K562 (cell line): ENCODE data around the gene CHTF8. TPM values are rescaled to one million over a fixed set of nuclear protein-coding genes. Genes with fewer than 3 reads are reported as not detected.

Experiments
- ATAC-seq: fragments of 200-7000 bp; cut with Tn5 transposase; 3 replicates; pipeline ENCODE4 v1.9.1; 2020; ENCODE audit warnings: moderate library complexity
- BruUV-seq: library from RNA; stranded (reverse); fragments of 400-500 nt; replicated peaks from 2 replicates; lab custom pipeline; 2021; lab: Mats Ljungman, UMichigan
- CTCF ChIA-PET: fragments of 300-600 bp; formaldehyde crosslinking; extraction: SDS; loops from one replicate; lab custom pipeline; 2021; ENCODE audit warnings: low intra/inter-chr PET ratio; lab: Yijun Ruan, JAX
- POLR2A ChIA-PET: fragments of 300-600, 350-650 bp; sonication (Branson Sonifier 250); formaldehyde crosslinking; extraction: SDS; loops from one replicate; lab custom pipeline; 2021; ENCODE audit warnings: antibody characterized with exemption, inconsistent platforms; lab: Yijun Ruan, JAX
- DNase-seq, 4 experiments: peaks; one replicate each; pipeline versions ENCODE4 v3.0.0 to v3.0.0-alpha.2; 2011 to 2018; ENCODE audit warnings: low spot score in 3 of 4, mixed read lengths in 3 of 4; ENCODE audit errors: extremely low read depth in 1 of 4
- FAIRE-seq: peaks from 2 replicates; lab custom pipeline; 2011; peaks lifted over from hg19 to GRCh38; lab: Jason Lieb, UNC
- H2AFZ ChIP-seq: 2 replicates; pipeline ENCODE4 v1.6.0; 2011; ENCODE audit warnings: low read depth, low read length, control low read depth, inconsistent platforms
- H3K27ac ChIP-seq: fragments of 200-600 bp; 3 replicates; pipeline ENCODE4 v1.8.0; 2011; ENCODE audit warnings: low read depth, mild to moderate bottlenecking, control low read depth, inconsistent platforms, low read length, moderate library complexity, mixed read lengths; ENCODE audit errors: extremely low read depth
- H3K27me3 ChIP-seq, 2 experiments: fragments of 300-600 bp in 1 of 2; 2 replicates in 1 of 2; 3 replicates in 1 of 2; pipeline versions ENCODE4 v1.6.0 to v1.8.0; 2011; ENCODE audit warnings: inconsistent platforms in 2 of 2, low read length in 2 of 2, mild to moderate bottlenecking in 1 of 2, mixed read lengths in 1 of 2, moderate library complexity in 1 of 2; ENCODE audit not compliant: control insufficient read depth in 2 of 2, insufficient read depth in 2 of 2
- H3K36me3 ChIP-seq: fragments of 300-600 bp; 3 replicates; pipeline ENCODE4 v1.8.0; 2011; ENCODE audit warnings: mild to moderate bottlenecking, low read length, inconsistent platforms; ENCODE audit not compliant: control insufficient read depth, insufficient read depth
- H3K4me1 ChIP-seq, 2 experiments: fragments of 200-600 bp in 1 of 2; replicated peaks in 1 of 2; 2 replicates in 1 of 2; 3 replicates in 1 of 2; pipeline versions ENCODE4 v1.5.1 to v1.8.0; 2011; ENCODE audit warnings: inconsistent platforms in 2 of 2, low read length in 2 of 2, mild to moderate bottlenecking in 1 of 2, mixed read lengths in 1 of 2, moderate library complexity in 1 of 2; ENCODE audit not compliant: control insufficient read depth in 2 of 2, insufficient read depth in 2 of 2
- H3K4me2 ChIP-seq: 2 replicates; pipeline ENCODE4 v1.6.1; 2011; ENCODE audit warnings: low read length, control low read depth, inconsistent platforms, mixed read lengths; ENCODE audit not compliant: insufficient read depth
- H3K4me3 ChIP-seq: fragments of 200-600 bp; sonication (generic), shearing (Covaris generic); 2 replicates; pipeline ENCODE4 v1.5.1; 2016; ENCODE audit warnings: control low read depth, inconsistent platforms
- H3K79me2 ChIP-seq: fragments of 200-600 bp; 3 replicates; pipeline ENCODE4 v1.8.0; 2011; ENCODE audit warnings: low read length, inconsistent platforms; ENCODE audit not compliant: control insufficient read depth, insufficient read depth
- H3K9ac ChIP-seq, 2 experiments: 2 replicates each; pipeline versions ENCODE4 v1.6.0 to v1.6.1; 2011; ENCODE audit warnings: low read depth in 2 of 2, low read length in 2 of 2, control low read depth in 1 of 2, inconsistent platforms in 1 of 2, mild to moderate bottlenecking in 1 of 2, mixed read lengths in 1 of 2; ENCODE audit not compliant: insufficient read depth in 1 of 2
- H3K9me1 ChIP-seq: one replicate; pipeline ENCODE4 v1.6.0; 2011; ENCODE audit warnings: inconsistent platforms, mild to moderate bottlenecking, low read length, moderate library complexity; ENCODE audit not compliant: control insufficient read depth, insufficient read depth
- H3K9me3 ChIP-seq: replicated peaks from 2 replicates; pipeline ENCODE4 v1.5.1; 2011; ENCODE audit warnings: low read depth, low read length, inconsistent platforms; ENCODE audit not compliant: control insufficient read depth, insufficient read depth
- H4K20me1 ChIP-seq: replicated peaks from 2 replicates; pipeline ENCODE4 v1.6.1; 2011; ENCODE audit warnings: low read length, inconsistent platforms, mixed read lengths; ENCODE audit not compliant: control insufficient read depth, insufficient read depth
- ARHGAP35 ChIP-seq: fragments of 450-650 bp; IDR thresholded peaks from 2 replicates; pipeline ENCODE4 v1.6.1; 2018; ENCODE audit not compliant: partially characterized antibody
- EP400 ChIP-seq: fragments of 450-650 bp; IDR thresholded peaks from 2 replicates; pipeline ENCODE4 v1.6.1; 2017; ENCODE audit warnings: antibody characterized with exemption, mild to moderate bottlenecking, moderate library complexity
- LCOR ChIP-seq: sonication (generic); formaldehyde crosslinking; IDR thresholded peaks from 2 replicates; pipeline ENCODE4 v1.8.0; 2022; ENCODE audit warnings: mild to moderate bottlenecking, missing genetic modification reagents
- MTA1 ChIP-seq: fragments of 450-650 bp; IDR thresholded peaks from 2 replicates; pipeline ENCODE4 v1.6.1; 2017; ENCODE audit warnings: borderline replicate concordance
- OTX1 ChIP-seq: fragments of 450-650 bp; formaldehyde crosslinking; IDR thresholded peaks from 2 replicates; pipeline ENCODE4 v1.4.0; 2022; ENCODE audit warnings: mild to moderate bottlenecking
- ZFP1 ChIP-seq: fragments of 450-650 bp; formaldehyde crosslinking; IDR thresholded peaks from 2 replicates; pipeline ENCODE4 v1.4.0; 2020; ENCODE audit warnings: mild to moderate bottlenecking, mixed read lengths
- ZNF253 ChIP-seq: fragments of 250-450 bp; sonication (Bioruptor Pico); conservative IDR thresholded peaks from 2 replicates; pipeline ENCODE4 v1.6.1; 2021; ENCODE audit warnings: mild to moderate bottlenecking
- ZNF263 ChIP-seq: sonication (generic); formaldehyde crosslinking; IDR thresholded peaks from 2 replicates; pipeline ENCODE4 v1.8.0; 2022; ENCODE audit warnings: mild to moderate bottlenecking, missing genetic modification reagents, borderline replicate concordance
- ZNF282 ChIP-seq: sonication (generic); formaldehyde crosslinking; IDR thresholded peaks from 2 replicates; pipeline ENCODE4 v1.8.1; 2023; ENCODE audit warnings: missing genetic modification reagents
- ZNF75A ChIP-seq: fragments of 450-650 bp; formaldehyde crosslinking; IDR thresholded peaks from 2 replicates; pipeline ENCODE4 v1.4.0; 2020; ENCODE audit warnings: mild to moderate bottlenecking
- WGBS: fragments of 100-300 bp; shearing (Covaris generic); methylation state at CpG from one replicate; pipeline ENCODE4 v1.1.6; 2016; ENCODE audit warnings: low coverage, mixed read lengths; ENCODE audit not compliant: insufficient coverage; ENCODE audit errors: missing lambda C conversion rate; 5-methylcytosine and 5-hydroxymethylcytosine counted together
- in situ Hi-C: fragments of 300-500 bp; cut with MboI; formaldehyde crosslinking; loops from 4 replicates; pipeline ENCODE4 v1.15.0; 2018; ENCODE audit warnings: inconsistent platforms, mixed read lengths
- intact Hi-C: fragments of 100-400 bp; cut with micrococcal nuclease; formaldehyde crosslinking; loops from 2 replicates; pipeline ENCODE4 v1.14.2; 2022
- polyA plus RNA-seq, 8 experiments: library from polyadenylated mRNA; depleted of rRNA in 4 of 8; stranded (reverse) in 5 of 8; unstranded in 3 of 8; fragments of >200 nt; fragmentation: Nextera tagmentation in 2 of 8; fragmentation: Illumina TruSeq in 1 of 8; extraction: Ambion mirVana in 2 of 8; extraction: Trizol in 1 of 8; gene quantifications; 2 replicates each; pipeline versions ENCODE4 v1.2.1 to v1.2.3, GENCODE V29; 2011 to 2014; ENCODE audit warnings: inconsistent platforms in 1 of 8, missing spikeins in 1 of 8
- total RNA-seq, 7 experiments: library from RNA; depleted of rRNA in 6 of 7; stranded (reverse); fragments of >200 nt in 6 of 7; fragmentation: Illumina TruSeq in 2 of 7; extraction: Trizol in 2 of 7; gene quantifications; 2 replicates each; pipeline versions ENCODE4 v1.2.1 to v1.2.3, GENCODE V29; 2011 to 2021; ENCODE audit warnings: low replicate concordance in 1 of 7
- TF ChIP-seq, protein P1 (sequence below): fragments of 250-450 bp; sonication (Bioruptor Pico); IDR thresholded peaks from 2 replicates; pipeline ENCODE4 v1.5.0; 2021; ENCODE audit warnings: mild to moderate bottlenecking, borderline replicate concordance
- TF ChIP-seq, protein P2 (sequence below): fragments of 450-650 bp; IDR thresholded peaks from 2 replicates; pipeline ENCODE4 v1.6.1; 2014; ENCODE audit warnings: low read depth, mild to moderate bottlenecking, moderate library complexity, borderline replicate concordance

The CHTF8 gene
- total and polyA plus RNA-seq, 9 of the 15 experiments (the other 6 are each of a cell fraction or from before 2014, with no cell fraction given) = 20.2 to 199 (median 108) TPM

DNA sequence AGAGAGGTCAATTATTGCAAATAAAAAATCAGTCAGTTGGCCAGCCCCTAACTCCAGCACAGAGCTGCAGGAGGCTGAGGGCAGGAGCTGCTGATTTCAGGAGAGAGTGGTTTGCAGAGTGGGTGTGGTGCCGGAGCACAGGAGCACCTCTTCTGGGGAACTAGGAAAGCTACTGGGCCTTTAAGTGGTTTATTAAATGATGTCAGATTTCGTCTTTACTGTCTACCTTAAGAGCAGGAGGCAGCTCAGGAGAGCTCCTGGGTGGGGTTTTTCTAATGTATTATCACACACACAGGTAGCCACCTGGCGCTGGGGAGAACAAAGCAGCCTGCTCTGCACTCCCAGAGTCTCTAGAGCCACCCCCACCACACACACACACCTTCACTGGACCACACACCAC, 38.4 kb downstream of the CHTF8 start:
- intact Hi-C loops (no loop called here), in situ Hi-C loops (no loop called here)
- no peaks in the 10 kb centered on the region for H3K36me3 ChIP-seq
- no peak for FAIRE-seq
- H3K27me3 ChIP-seq = peaks cover 24 to 42% of the 10 kb centered on the region in 2 experiments
- no peaks in the 10 kb centered on the region for H3K9me3 ChIP-seq
- no peak overlapping the region for H3K4me3 ChIP-seq
- CTCF ChIA-PET = no interaction called here
- DNase-seq = no peak
- H3K4me2 ChIP-seq = no peak overlapping the region
- BruUV-seq = no TSS peak
- H3K79me2 ChIP-seq = no peaks in the 10 kb centered on the region
- H3K4me1 ChIP-seq = peaks cover 7 to 8% of the 10 kb centered on the region in 2 experiments
- peak; percentile 21; the same call in 2 of the 3 replicates for ATAC-seq
- no peak overlapping the region for H2AFZ ChIP-seq
- H3K27ac ChIP-seq = no peak overlapping the region
- no peak overlapping the region for H3K9ac ChIP-seq
- 6% methylated on average over 3 of the region's 3 CpGs for WGBS
- POLR2A ChIA-PET = interaction anchor here (0.6 kb wide), 1 partner anchor 12 kb away, joined by 3 read pairs; no protein-coding TSS in a partner anchor
- 0 out of 2 replicates have a peak, but pooled peaks cover 8% of the 10 kb centered on the region for H4K20me1 ChIP-seq
- no peak for TF ChIP-seq ARHGAP35
- no peak for TF ChIP-seq ZFP1
- TF ChIP-seq, protein P1, sequence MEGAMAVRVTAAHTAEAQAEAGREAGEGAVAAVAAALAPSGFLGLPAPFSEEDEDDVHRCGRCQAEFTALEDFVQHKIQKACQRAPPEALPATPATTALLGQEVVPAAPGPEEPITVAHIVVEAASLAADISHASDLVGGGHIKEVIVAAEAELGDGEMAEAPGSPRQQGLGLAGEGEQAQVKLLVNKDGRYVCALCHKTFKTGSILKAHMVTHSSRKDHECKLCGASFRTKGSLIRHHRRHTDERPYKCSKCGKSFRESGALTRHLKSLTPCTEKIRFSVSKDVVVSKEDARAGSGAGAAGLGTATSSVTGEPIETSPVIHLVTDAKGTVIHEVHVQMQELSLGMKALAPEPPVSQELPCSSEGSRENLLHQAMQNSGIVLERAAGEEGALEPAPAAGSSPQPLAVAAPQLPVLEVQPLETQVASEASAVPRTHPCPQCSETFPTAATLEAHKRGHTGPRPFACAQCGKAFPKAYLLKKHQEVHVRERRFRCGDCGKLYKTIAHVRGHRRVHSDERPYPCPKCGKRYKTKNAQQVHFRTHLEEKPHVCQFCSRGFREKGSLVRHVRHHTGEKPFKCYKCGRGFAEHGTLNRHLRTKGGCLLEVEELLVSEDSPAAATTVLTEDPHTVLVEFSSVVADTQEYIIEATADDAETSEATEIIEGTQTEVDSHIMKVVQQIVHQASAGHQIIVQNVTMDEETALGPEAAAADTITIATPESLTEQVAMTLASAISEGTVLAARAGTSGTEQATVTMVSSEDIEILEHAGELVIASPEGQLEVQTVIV (CRISPR knock-in tag) = no peak
- TF ChIP-seq ZNF263 (CRISPR knock-in tag) = no peak
- TF ChIP-seq EP400 = no peak
- TF ChIP-seq OTX1 (CRISPR knock-in tag) = no peak
- TF ChIP-seq ZNF253 = no peak
- TF ChIP-seq ZNF75A = no peak
- TF ChIP-seq MTA1 = no peak
- no peak for TF ChIP-seq LCOR (CRISPR knock-in tag)
- TF ChIP-seq, protein P2, sequence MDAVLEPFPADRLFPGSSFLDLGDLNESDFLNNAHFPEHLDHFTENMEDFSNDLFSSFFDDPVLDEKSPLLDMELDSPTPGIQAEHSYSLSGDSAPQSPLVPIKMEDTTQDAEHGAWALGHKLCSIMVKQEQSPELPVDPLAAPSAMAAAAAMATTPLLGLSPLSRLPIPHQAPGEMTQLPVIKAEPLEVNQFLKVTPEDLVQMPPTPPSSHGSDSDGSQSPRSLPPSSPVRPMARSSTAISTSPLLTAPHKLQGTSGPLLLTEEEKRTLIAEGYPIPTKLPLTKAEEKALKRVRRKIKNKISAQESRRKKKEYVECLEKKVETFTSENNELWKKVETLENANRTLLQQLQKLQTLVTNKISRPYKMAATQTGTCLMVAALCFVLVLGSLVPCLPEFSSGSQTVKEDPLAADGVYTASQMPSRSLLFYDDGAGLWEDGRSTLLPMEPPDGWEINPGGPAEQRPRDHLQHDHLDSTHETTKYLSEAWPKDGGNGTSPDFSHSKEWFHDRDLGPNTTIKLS = no peak
- TF ChIP-seq ZNF282 = no peak
- H3K9me1 ChIP-seq = no peaks in the 10 kb centered on the region
